ENCODE measurements around the gene RYR2.

RYR2 gene

DNA sequence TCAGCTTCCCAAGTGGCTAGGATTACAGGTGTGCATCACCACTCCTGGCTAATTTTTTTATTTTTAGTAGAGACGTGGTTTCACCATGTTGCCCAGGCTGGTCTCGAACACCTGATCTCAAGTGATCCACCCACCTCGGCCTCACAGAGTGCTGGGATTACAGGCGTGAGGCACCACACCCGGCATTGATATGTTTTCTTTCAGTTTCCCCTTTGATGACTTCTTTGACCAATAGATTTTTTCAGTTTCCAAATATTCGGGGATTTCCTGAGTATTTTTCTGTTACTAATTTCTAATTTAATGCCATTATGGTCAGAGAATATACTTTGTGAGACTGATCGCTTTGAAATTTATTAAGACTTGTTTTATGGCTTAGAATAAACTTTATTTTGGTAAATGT is 406.1 kb downstream of the RYR2 start:
- H3K79me2 ChIP-seq, result no peaks in the 10 kb centered on the region
- H3K9ac ChIP-seq, result no peak overlapping the region
- no peak overlapping the region for H3K4me3 ChIP-seq (ENCODE audit: low read depth, low read length)
- H3K4me1 ChIP-seq, result no peaks in the 10 kb centered on the region
- H3K9me3 ChIP-seq (ENCODE audit: control insufficient read depth, low read length), result no peaks in the 10 kb centered on the region
- H3K27ac ChIP-seq, result no peak overlapping the region
- TF ChIP-seq, protein P1, sequence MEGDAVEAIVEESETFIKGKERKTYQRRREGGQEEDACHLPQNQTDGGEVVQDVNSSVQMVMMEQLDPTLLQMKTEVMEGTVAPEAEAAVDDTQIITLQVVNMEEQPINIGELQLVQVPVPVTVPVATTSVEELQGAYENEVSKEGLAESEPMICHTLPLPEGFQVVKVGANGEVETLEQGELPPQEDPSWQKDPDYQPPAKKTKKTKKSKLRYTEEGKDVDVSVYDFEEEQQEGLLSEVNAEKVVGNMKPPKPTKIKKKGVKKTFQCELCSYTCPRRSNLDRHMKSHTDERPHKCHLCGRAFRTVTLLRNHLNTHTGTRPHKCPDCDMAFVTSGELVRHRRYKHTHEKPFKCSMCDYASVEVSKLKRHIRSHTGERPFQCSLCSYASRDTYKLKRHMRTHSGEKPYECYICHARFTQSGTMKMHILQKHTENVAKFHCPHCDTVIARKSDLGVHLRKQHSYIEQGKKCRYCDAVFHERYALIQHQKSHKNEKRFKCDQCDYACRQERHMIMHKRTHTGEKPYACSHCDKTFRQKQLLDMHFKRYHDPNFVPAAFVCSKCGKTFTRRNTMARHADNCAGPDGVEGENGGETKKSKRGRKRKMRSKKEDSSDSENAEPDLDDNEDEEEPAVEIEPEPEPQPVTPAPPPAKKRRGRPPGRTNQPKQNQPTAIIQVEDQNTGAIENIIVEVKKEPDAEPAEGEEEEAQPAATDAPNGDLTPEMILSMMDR (IDR thresholded peaks at IDR 0.05), result no peak
- H2AFZ ChIP-seq, result no peak overlapping the region
- H3K4me2 ChIP-seq (ENCODE audit: low read length), result no peak overlapping the region
- no peaks in the 10 kb centered on the region for H3K27me3 ChIP-seq (ENCODE audit: control insufficient read depth, insufficient read depth, low read length)
- no peaks in the 10 kb centered on the region for H3K36me3 ChIP-seq (ENCODE audit: control insufficient read depth, insufficient read depth, low read length)

DNA sequence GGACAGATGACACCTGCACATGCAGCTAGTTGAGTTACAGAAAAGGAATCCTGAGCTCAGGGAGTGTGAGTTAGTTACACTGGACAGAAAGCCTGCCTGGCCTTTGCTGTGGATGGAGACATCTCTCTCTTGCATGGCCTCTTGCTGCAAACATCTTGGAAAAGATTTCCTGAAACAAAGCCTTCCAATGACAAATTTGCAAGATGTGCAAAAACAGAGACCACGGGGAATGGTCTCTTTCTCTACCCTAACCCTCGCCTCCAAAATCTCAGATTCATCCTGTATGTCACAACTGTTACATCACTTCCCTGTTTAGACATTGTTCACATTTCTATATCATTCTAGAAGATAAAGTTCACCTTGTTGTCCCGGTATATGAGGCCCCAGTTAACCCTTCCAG is 415.6 kb downstream of the RYR2 start:
- no peaks in the 10 kb centered on the region for H3K4me1 ChIP-seq
- H3K27ac ChIP-seq, result no peak overlapping the region
- H3K79me2 ChIP-seq, result no peaks in the 10 kb centered on the region
- H3K27me3 ChIP-seq (ENCODE audit: control insufficient read depth, insufficient read depth, low read length), result no peaks in the 10 kb centered on the region
- H3K9ac ChIP-seq, result no peak overlapping the region
- TF ChIP-seq, protein P1 (IDR thresholded peaks at IDR 0.05), result no peak
- no peaks in the 10 kb centered on the region for H3K36me3 ChIP-seq (ENCODE audit: control insufficient read depth, insufficient read depth, low read length)
- no peaks in the 10 kb centered on the region for H3K9me3 ChIP-seq (ENCODE audit: control insufficient read depth, low read length)
- no peak overlapping the region for H3K4me2 ChIP-seq (ENCODE audit: low read length)
- no peak overlapping the region for H2AFZ ChIP-seq
- H3K4me3 ChIP-seq (ENCODE audit: low read depth, low read length), result no peak overlapping the region

DNA sequence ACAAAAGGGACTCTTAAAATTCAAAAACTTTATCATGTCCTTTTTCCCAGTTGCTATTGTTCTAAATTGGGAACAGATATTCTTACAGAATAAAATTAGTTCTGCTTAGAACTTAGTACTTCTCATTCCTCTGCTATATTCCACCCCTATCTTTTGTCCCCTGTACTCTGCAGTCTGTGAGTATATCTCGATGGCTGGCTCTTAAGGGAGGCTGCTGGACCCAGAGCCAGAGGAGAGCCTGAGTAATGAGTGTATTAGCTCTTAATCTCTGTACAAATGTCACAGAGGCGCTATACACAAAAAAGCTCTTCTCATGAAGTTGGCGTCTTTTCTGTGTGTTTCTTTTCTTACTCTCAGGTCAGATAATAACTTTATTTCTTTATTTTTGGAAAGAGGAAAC is 425.3 kb downstream of the RYR2 start:
- Histone ChIP-seq H3K4me2 (ENCODE audit: low read length) (no peak overlapping the region), H3K27me3 (ENCODE audit: control insufficient read depth, insufficient read depth, low read length) (no peaks in the 10 kb centered on the region), H2AFZ (no peak overlapping the region), H3K4me1 (no peaks in the 10 kb centered on the region), H3K4me3 (ENCODE audit: low read depth, low read length) (no peak overlapping the region), H3K79me2 (no peaks in the 10 kb centered on the region), H3K9ac (no peak overlapping the region), H3K27ac (no peak overlapping the region), H3K9me3 (ENCODE audit: control insufficient read depth, low read length) (no peaks in the 10 kb centered on the region), H3K36me3 (ENCODE audit: control insufficient read depth, insufficient read depth, low read length) (no peaks in the 10 kb centered on the region)
- TF ChIP-seq, protein P1 (IDR thresholded peaks at IDR 0.05), result no peak

DNA sequence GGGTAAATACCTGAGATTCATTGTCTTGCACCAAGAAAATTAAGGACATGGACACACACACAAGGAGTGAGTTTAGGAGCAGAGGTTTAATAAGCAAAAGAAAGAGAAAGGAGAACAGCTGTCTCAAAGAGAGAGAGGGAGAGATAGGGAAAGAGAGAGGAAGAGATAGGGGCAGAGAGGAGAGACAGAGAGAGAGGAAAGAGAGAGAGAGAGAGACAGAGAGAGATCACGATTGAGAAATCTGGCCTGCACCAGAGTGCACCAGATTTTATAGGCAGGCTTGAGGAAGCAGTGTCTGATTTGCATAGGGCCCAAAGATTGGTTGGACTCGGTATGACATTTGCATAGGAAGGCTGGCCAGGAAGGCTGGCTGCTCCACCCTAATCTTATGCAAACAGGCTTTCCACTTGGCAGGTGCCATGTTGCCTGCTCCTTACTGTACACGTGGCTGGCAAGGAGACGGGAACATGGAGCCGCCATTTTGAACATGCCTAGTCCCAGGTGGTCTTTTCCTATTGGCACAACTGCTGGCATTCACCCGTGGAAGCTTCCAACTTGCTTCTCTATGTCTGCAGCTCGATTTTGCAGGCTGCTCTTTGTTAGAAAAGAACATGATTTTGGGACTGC is 428.8 kb downstream of the RYR2 start:
- H3K79me2 ChIP-seq, result no peaks in the 10 kb centered on the region
- no peak overlapping the region for H3K9ac ChIP-seq
- TF ChIP-seq, protein P1 (IDR thresholded peaks at IDR 0.05), result no peak
- H3K27me3 ChIP-seq (ENCODE audit: control insufficient read depth, insufficient read depth, low read length), result no peaks in the 10 kb centered on the region
- H3K4me3 ChIP-seq (ENCODE audit: low read depth, low read length), result no peak overlapping the region
- no peak overlapping the region for H2AFZ ChIP-seq
- H3K4me1 ChIP-seq, result no peaks in the 10 kb centered on the region
- H3K27ac ChIP-seq, result no peak overlapping the region
- no peaks in the 10 kb centered on the region for H3K36me3 ChIP-seq (ENCODE audit: control insufficient read depth, insufficient read depth, low read length)
- no peaks in the 10 kb centered on the region for H3K9me3 ChIP-seq (ENCODE audit: control insufficient read depth, low read length)
- H3K4me2 ChIP-seq (ENCODE audit: low read length), result no peak overlapping the region

DNA sequence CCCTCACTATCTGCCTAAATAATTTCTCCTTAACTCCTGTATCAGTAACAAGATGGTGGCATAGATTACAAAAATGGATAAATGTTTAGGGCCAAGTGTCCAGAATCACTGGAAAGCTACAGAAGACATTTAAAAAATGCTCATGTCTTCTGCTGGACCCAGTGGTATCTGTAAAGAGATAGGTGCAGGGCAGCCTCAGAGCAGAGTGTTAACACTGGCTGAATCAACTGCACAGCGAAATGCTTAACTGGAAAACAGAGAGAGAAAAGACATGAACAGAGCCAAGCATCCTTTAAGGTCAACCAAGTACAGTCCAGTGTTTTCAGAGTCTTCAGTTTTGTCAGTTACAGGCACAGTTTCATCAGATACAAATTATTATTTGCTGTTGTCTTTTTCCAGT is 429.4 kb downstream of the RYR2 start:
- TF ChIP-seq, protein P1 (IDR thresholded peaks at IDR 0.05), result no peak
- H3K4me2 ChIP-seq (ENCODE audit: low read length), result no peak overlapping the region
- no peaks in the 10 kb centered on the region for H3K4me1 ChIP-seq
- no peak overlapping the region for H3K9ac ChIP-seq
- no peak overlapping the region for H2AFZ ChIP-seq
- no peaks in the 10 kb centered on the region for H3K9me3 ChIP-seq (ENCODE audit: control insufficient read depth, low read length)
- H3K79me2 ChIP-seq, result no peaks in the 10 kb centered on the region
- no peak overlapping the region for H3K27ac ChIP-seq
- no peaks in the 10 kb centered on the region for H3K36me3 ChIP-seq (ENCODE audit: control insufficient read depth, insufficient read depth, low read length)
- H3K27me3 ChIP-seq (ENCODE audit: control insufficient read depth, insufficient read depth, low read length), result no peaks in the 10 kb centered on the region
- H3K4me3 ChIP-seq (ENCODE audit: low read depth, low read length), result no peak overlapping the region
